NCI-H345 treated with DMSO at 0.1 percent for 48 hours (cell line): ENCODE data around the gene IGF2BP3.
"Not testable (repeated sequence)": the region's sequence is repeated elsewhere in the genome, so short reads cannot be mapped to it uniquely, and the experiment has no call there.

ENCODE experiments used
- DNase-seq: peaks from one replicate; lab custom pipeline; 2025; ENCODE audit not compliant: unreplicated experiment; lab: John Stamatoyannopoulos, UW

IGF2BP3 gene

DNA sequence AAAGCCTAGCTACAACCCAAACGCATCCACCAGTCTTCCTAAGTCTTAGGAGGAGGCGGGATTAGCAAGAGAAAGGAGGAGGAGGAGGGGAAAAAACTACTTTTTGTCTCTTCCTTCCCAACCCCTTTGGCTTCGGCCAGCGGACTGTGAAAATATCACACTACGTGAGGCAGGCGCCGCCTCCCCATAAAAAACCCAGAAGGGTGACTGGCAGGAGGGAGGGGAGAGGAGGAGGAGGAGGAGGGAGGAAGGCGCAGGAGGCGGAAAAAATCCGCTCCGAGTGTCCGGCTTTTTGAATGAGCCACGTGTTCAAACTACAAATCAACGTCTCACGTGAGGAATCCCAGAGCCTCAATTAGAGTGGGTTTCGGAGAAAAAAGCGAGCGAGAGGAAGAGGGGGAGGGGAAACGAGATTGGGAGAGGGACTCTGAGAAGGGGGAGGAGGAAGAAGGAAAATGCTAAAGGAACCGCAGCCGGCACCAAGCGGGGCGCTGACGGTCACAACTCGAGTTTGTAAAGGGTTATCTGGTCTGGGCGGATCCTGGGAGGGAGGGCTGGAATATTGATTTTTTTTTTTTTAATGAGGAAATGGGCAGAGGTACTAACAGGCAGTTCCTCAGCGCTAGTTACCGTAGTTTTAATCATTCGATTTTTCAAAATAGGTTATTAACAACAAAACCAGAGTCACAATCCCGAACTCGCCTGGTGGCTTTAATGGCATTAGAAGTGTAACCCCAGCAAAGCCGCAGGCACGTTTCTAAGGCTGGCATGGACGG lies at the start of gene IGF2BP3:
IGF2BP3 (minus strand) TSS at position 162 of the 776 bp plus-strand sequence. CDS start 381 bp downstream, outside the sequence.
- peak; percentile 94 for DNase-seq

DNA sequence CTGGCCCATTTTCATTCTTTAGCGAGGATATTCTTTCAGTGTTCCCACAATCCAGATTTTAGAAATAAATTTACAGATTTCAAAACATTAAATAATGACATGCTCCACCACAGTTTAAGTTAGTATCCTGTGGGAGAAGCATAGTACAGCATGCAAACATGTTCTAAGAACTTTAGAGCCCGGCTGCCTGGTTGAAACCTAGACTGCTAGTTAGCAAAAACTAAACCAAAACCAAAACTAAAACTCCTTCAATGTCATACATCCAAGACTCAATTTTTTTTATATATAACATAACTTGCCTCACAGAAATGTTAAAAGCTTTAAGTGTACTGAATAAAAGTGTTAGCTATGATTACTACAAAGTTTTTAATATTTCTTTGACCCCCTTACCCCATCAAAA lies 44.5 kb upstream of the IGF2BP3 start:
- DNase-seq, result no peak

DNA sequence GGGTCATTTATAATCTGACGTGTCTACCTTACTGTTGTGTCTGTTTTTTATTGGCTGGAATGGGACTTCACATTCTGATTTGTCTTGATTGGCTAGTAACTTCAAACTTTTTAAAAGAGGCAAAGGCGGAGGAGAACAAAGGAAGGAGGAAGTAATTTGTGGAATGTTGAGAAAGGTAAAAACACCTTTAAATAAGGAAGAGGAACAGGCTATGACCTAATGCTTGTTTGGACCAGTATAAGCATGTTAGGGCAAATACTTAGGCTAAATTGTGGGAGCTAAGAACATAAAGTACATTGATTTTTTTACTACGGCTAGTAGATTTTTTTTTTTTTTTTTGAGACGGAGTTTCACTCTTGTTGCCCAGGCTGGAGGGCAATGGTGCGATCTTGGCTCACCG lies 43.5 kb upstream of the IGF2BP3 start:
- not testable (repeated sequence) for DNase-seq

DNA sequence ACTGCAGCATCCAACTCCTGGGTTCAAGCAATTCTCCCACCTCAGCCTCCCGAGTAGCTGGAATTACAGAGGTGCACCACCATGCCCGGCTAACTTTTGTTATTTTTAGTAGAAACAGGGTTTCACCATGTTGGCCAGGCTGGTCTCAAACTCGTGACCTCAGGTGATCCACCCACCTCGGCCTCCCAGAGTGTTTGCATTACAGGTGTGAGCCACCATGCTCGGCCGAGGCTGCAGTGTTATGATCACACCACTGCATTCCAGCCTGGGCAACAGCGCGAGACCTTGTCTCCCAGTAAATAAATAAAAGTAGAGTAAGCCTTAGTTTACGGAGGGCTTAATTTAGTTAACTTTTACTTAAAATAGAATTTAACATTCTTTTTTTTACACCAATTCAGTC lies 23.7 kb upstream of the IGF2BP3 start:
- no peak for DNase-seq

DNA sequence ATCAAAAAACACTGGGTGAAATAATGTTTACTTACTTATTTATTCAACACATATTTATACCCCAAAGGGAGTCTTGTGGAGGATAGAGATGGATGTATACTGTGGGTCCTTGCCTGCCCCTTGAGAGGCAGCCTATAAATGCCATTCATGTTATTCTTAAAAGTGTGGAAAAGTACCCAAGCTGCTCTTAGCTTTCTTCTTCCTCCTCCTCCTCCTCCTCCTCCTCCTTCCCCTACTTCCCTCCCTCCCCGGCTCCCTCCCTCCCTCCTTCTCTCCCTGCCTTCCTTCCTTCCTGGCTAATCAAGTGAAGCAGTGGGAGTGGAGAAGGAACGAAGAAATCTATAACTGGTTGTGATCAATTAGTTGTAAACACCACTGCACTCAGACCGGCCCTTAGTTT lies 21.2 kb upstream of the IGF2BP3 start:
- DNase-seq, result no peak

DNA sequence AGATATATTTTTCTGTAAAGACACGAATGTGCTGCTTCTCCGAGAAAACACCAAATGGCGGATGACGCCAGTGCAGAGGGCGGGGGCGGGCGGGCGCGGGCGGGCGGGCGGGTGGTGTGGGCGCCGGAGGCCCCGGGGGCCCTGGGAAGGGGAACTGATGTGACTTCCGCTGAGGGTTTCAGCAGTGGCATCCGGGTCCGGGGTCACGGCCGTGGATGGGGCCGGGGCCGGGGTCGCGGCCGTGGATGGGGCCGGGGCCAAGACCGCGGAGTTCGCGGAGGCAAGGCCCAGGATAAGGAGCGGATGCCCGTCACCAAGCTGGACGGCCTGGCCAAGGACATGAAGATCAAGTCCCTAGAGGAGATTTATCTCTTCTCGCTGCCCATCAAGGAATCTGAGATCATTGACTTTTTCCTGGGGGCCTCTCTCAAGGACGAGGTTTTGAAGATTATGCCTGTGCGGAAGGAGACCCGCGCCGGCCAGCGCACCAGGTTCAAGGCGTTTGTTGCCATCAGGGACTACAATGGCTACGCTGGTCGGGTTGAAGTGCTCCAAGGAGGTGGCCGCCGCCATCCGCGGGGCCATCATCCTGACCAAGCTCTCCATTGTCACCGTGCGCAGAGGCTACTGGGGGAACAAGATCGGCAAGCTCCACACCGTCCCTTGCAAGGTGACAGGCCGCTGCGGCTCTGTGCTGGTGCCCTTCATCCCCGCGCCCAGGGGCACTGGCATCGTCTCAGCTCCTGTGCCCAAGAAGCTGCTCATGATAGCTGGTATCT lies 20.3 kb upstream of the IGF2BP3 start:
- DNase-seq, result no peak

DNA sequence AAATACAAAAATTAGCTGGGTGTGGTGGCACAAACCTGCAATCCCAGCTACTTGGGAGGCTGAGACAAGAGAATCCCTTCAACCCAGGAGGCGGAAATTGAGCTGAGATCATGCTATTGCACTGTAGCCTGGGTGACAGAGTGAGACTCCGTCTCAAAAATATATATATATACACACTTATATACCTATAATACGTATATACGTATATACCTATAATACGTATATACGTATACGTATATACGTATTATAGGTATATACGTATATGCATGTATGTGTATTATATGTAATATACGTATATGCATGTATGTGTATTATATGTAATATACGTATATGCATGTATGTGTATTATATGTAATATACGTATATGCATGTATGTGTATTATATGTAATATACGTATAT lies 18.4 kb upstream of the IGF2BP3 start:
- DNase-seq, result not testable (repeated sequence)

DNA sequence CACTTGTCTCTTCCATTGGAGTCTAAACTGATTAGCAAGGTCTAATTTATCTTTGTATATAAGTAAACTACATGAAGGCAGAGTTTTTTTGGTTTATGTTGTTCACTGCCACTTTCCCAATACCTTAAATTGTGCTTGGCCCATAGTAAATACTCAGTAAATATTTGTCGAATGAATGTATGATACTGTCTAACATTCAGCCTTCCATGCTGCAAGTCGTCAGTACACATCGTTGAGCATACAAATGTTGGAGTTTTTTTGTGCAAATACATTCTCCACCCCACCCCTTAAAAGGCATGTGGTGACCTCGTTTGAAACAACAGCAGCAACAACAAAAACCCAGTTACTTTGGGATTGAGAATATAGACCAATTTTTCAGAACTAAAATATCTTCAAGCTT lies 17.4 kb upstream of the IGF2BP3 start:
- DNase-seq, result no peak

DNA sequence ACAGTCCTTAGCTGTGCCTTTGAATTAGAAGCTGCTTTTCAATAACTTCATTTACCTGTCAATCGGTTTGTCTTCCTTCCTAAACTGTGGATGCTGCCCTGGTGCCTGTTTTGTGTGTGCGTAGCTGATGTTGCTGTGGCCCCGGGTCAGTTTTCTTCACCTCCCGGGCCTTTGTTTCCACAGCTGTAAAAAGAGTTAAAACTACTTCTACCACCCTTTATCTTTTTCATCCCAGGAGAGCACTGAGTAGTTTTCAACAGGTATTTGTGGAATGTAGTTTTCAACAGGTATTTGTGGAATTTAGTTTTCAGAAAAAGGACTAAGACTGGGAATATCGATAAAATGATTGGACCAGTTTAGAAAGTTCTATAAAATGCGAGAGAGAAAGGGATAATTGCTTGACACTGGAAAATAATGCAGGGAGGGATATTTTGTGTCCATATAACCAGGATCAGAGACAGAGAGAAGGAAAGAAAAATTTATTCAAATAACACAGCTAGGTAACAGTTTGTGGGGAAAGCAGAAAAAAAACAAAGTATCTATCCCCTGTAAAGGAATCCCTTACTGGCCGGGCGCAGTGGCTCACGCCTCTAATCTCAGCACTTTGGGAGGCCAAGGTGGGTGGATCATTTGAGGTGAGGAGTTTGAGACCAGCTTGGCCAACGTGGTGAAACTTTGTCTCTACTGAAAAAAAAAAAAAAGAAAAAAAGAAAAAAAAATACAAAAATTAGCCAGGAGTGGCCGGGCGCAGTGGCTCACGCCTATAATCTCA lies 15.9 kb upstream of the IGF2BP3 start:
- no peak for DNase-seq

DNA sequence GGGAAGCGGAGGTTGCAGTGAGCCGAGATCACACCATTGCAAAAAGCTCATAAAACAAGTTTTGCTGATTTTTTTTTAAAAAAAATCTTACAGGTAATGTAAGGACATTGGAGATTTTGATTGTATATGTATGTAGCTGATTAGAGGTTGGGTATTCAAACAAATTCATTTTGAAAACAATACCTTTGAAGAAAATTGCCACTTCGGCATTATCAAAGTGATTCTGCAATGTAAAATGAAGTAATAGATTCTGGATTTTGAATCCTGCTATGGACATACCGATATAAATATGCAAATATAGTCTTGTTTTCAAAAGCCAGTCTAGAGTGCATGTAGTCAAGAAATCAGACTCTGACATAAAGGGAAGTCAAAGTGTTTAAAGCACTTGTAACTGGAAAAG lies 12.4 kb upstream of the IGF2BP3 start:
- DNase-seq, result no peak

DNA sequence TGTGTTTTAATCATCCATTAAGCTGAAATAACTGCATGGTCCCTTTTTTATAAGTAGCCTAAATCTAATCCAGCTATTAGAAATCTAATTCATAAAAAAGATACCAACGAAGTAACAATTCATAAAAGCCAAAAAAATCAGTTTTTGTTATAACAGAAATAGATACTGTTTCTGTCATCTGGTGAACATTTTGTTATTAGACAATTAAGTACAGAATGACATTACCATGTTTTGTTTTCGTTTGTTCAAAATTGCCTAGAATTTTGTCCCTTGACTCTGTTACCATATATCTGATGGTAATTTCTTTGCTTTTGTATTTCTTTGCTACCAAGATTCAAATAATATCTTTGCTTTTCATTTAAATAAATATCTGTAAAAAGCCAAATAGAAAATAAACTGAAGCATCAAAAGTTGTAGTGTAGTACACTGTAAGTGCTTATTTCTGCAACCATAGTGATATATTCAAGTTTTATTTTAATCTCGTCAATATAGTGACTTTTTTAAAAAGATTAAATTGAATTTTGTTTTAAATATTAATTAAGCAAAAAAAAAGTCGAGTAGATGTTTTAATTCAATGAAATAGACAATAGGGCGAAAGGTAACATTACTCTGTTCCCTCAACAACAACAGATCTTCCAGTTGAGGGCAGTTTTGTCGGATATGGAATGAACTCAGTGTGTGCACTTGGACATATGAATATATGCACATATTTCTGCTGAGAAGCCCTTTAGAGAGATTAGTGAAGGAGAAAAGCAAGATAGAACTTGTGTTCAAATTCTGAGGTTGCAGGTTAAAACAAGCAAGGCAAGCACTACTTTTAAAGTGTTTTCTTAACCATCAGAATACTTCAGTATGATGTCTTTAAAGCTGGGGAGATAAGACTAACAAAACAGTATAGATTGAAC lies 7.9 kb upstream of the IGF2BP3 start:
- no peak for DNase-seq

DNA sequence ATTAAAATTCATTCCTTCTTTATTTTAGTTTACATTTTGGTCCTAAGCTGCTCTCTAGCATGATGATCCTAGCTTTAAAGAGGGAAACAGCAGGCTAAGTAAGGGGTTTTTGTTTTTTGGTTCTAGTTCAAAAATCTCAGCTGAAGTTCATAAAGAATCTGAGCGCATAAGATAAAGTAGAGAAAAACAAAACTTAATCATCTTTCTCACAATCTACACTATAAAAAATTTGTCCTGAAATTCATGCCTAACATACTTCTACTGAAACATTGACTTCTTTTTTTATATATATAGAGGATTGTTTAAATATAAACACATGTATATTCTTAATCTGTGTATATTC lies 6.8 kb upstream of the IGF2BP3 start:
- DNase-seq, result no peak

DNA sequence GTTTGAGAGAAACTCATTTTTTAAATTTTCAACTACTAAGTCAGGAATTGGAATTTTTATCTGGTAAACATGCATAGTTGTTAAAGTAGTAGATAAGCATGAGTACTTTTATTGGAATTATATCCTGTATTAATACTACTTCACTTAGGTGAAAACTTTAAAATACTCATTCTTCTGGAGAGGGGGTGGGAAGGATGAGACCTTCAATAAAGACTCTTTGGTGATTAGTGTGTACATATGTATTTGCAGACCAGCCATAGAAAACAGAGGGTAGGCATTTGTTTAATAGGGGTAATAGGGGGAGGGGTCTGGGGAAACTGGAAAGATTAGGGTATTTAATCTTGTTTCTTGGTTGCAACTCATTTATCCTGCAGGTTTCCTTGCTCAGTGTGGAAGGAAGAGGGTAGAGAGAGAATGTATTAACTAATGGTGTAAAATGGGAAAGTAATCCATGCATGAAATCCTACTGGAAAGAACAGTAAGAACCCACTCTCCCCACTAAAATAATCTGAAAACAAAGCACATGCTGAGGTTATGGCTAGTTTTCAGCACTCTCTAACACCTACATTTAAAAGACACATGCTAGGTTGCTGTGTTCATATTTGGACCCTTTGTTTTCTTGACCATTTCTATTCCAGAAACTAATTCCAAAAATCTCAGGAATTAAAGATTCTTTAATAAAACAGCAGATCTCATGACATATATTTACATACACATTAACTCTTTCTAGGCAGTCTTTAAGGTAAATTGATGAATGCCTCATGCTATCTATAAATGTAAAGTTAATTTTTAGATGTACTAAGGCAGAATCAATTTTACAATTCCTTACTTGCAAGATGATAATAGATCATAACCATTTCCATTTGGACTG lies 6.2 kb upstream of the IGF2BP3 start:
- DNase-seq, result no peak

DNA sequence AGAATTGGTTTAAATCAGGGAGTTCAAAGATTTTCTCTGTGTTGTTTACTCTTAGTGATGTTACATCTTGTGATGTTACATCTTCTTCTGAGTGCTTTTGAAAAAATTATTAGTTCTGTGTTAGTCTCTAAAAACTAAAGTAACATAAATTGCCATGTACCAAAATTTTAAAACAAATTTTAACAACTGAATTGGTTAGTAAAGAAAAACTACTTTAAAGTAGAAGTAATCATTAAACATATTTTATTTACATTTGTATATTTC lies 5.2 kb upstream of the IGF2BP3 start:
- no peak for DNase-seq

DNA sequence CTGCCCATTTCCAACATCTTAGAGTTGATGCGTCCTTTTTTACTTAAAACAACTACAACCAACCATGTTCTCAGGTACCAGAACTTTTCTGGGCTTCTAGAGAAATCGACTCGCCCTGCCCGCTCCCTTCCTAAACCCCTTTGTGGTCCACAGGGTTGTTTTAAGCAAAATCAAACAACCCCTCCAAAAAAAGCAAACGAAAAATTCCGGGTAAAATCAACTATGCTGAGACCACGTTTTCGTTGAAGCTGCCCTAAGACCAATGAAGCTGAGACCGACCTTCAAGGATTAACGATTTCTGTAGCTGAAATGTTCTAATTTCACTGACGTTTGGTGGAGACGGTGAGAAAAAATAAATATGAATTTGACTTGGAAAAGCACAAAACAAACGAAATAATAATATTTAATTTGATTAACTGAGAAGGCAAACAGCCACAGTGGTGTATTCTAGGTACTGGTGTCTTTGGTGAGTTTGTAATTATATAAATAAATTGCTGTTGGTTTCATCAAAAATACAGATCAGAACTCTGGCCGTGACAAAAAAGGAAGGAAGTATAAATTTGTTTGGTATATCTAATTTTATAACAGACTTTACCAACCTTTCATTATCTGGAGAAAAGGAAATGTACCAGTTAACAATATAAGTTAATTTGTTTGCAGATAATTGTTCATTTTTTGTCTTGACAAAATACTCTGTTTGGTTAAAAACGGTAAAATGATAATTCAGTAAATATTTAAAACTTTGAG lies 4.7 kb upstream of the IGF2BP3 start:
- peak; percentile 52 for DNase-seq

DNA sequence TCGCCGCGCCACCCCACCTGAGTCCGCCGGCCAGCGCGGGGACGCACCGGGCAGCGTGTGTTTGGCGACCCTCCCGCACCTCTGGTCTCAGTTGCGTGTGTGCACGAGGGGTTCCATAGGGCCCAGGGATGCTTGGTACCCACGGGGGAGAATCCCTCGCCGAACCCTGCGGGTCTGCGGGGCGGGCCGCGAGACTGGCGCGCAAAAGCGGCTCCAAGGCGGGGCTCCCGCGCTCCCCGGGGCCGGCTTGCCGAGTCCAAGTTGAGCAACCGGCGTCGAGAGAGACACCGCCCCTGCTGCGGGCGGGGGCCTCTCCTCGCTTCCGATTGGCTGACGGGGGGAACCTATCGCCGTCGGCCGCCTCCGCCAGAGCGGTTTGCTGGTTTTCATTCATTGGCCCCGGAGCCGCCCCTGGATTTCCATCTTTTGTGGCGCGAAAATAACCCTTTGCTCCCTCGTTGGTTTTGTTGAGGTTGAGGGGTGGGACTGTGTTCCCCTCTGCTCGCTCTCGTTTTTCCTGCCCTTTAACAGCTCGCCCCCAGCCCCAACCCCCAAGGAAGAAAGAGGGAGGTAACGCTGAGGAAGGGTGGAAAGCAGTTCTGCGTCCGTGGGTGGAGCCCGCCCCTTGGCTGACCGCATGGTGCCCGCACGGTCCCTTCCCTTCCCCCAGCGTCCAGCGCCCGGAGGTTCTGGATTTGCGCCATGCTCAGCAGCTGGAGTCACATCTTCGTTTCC lies 4.0 kb upstream of the IGF2BP3 start:
- DNase-seq, result peak; percentile 96

DNA sequence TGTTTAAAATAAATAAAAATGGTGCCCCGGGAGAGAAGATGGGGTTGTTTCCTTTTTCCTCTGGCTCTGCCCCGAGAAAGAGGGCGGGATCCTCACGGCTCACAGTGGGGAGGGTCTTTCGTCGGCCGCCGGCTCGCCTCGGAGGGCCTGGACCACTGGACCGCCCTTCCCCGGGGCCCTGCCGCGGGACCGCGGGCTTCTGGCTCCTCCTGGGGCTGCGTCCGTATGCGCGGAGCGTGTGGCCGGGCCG lies 3.5 kb upstream of the IGF2BP3 start:
- peak; percentile 64 for DNase-seq

DNA sequence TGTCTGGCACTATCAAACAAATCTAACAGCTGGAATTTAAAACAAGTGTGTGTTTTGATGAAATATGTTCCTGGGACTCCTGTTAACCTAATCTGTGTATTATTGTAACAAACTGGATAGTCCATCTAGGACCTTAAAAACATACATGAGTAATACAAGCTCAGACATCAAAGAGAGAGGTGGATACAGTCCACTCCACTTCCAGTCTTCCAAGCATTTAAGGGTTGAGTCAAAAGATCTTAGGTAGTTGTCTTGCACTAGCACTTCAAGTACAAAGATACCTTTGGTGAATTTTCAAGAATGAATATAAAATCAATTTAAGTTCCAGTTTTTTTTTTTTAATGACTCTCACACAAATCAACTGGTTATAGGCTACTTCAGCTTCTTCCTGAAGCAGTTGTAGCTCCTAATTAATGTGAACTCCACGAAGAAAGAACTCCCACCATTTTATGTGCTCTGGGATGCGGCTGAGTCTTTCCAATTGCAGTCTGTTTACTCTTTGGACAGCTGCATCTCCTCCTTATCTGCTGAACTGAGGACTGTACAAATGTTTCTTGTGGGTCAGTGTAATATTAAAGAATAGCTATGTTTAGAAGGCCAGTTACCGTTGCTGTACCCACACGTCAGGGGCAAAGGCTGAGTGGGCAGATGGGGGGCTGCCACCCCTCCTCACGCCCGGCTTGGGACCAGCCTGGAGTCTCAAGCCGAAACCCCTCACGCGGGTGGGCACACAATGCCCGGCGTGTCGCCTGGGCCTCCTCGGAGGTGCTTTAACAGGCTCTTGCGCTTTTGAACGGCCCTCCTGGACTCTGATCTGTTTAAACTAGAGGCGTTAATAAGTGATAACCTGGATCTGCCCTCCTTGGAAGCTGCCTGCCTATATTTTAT lies 2.9 kb upstream of the IGF2BP3 start:
- DNase-seq, result peak; percentile 63
